ENCODE data around the gene RAB1B.

DNA sequence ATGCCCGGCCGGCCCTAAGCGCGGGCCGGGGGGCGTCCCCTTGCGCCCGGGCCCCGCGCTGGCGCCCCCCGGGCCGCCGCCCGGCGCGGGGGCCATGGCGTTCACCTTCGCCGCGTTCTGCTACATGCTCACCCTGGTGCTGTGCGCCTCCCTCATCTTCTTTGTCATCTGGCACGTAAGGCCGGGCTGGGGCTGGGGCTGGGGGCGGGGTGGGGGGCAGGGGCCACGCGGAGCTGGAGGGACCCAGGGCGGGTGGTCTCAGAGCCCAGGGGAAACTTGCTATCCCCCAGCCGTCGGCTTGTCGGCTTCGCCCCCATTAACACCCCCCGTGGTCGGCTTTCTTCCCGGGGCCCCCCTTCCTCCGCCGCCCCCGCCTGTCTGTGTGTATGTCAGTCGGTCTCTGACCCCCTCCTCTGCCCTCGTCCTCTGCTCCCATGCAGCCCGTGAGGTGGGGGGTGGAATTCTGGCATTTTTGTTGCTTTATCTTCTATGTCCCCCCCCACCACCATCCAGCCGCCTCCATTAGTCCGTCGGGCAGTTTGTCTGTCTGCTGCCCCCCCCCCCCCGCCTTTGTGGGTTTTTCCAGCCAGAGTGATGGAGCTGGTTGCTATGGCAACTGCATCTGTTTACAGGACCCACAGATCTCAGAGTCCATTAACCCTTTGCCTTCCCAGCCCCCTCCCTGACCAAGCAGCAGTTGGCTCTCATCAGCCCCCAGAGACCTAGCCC lies 10.1 kb downstream of the RAB1B start:
- TF ChIP-seq EZH2 (IDR thresholded peaks at IDR 0.05) (no peak), POLR2AphosphoS5 (IDR thresholded peaks at IDR 0.05; ENCODE audit: borderline replicate concordance, low read depth, low read length) (no peak)
